Nephron progenitor cell (in vitro differentiated cells): ENCODE data around the gene IL1RN.

Experiments
- DNase-seq: peaks from one replicate; pipeline ENCODE4 v3.0.0; 2021
- H3K27ac Mint-ChIP-seq: 2 replicates; pipeline ENCODE4 v1.8.0; 2021; ENCODE audit warnings: mild to moderate bottlenecking, moderate library complexity, mixed read lengths
- H3K27me3 Mint-ChIP-seq: 2 replicates; pipeline ENCODE4 v1.8.0; 2021; ENCODE audit warnings: mild to moderate bottlenecking, low read depth, mixed read lengths; ENCODE audit not compliant: poor library complexity
- H3K36me3 Mint-ChIP-seq: 2 replicates; pipeline ENCODE4 v1.8.0; 2021; ENCODE audit warnings: low read depth, mixed read lengths
- H3K4me1 Mint-ChIP-seq: 2 replicates; pipeline ENCODE4 v1.8.0; 2021; ENCODE audit warnings: mixed read lengths
- H3K4me3 Mint-ChIP-seq: 2 replicates; pipeline ENCODE4 v1.8.0; 2021; ENCODE audit warnings: mild to moderate bottlenecking, moderate library complexity, mixed read lengths
- H3K9me3 Mint-ChIP-seq: 2 replicates; pipeline ENCODE4 v1.8.0; 2021; ENCODE audit warnings: mild to moderate bottlenecking, moderate library complexity, mixed read lengths
- TF ChIP-seq, protein P1 (sequence below): fragments of 200-600 bp; sonication (generic); IDR thresholded peaks from 2 replicates; pipeline ENCODE4 v1.5.0; 2021; ENCODE audit warnings: antibody characterized with exemption

Gene IL1RN

GRCh38 chr2:113126845-113127645 is at the start of gene IL1RN:
TSS of gene IL1RN (plus strand) at chr2:113127598. CDS start at chr2:113127625, 27 bp downstream.
- peaks cover 41% of the 10 kb centered on the region for H3K27me3 Mint-ChIP-seq
- H3K27ac Mint-ChIP-seq, result no peak within 1 kb of the TSS
- TF ChIP-seq, protein P1, sequence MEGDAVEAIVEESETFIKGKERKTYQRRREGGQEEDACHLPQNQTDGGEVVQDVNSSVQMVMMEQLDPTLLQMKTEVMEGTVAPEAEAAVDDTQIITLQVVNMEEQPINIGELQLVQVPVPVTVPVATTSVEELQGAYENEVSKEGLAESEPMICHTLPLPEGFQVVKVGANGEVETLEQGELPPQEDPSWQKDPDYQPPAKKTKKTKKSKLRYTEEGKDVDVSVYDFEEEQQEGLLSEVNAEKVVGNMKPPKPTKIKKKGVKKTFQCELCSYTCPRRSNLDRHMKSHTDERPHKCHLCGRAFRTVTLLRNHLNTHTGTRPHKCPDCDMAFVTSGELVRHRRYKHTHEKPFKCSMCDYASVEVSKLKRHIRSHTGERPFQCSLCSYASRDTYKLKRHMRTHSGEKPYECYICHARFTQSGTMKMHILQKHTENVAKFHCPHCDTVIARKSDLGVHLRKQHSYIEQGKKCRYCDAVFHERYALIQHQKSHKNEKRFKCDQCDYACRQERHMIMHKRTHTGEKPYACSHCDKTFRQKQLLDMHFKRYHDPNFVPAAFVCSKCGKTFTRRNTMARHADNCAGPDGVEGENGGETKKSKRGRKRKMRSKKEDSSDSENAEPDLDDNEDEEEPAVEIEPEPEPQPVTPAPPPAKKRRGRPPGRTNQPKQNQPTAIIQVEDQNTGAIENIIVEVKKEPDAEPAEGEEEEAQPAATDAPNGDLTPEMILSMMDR, result no peak
- no peaks in the 10 kb centered on the region for H3K9me3 Mint-ChIP-seq
- DNase-seq, result no peak
- H3K36me3 Mint-ChIP-seq, result no peaks in the 10 kb centered on the region
- no peaks in the 10 kb centered on the region for H3K4me1 Mint-ChIP-seq
- no peak within 1 kb of the TSS for H3K4me3 Mint-ChIP-seq

DNA sequence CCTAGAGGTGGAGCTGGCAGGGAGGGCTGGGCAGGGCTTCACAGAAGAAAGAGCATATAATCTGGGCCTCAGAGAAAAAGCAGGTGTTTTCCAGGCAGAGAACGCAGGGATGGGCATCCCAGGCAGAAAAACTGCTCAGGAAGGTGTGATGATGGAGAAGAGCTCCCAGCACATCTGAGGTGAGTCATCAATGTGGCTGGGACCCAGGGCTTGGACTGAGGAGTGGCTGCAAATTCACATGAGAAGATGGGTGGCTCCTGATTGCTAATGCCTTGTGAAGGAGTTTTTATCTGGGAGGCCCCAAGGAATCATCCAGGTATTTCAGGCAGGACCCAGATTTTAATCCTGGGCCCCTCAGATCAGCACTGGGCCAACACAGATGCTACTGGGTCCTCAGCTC is 49.5 kb upstream of the IL1RN start:
- H3K27ac Mint-ChIP-seq, result no peak overlapping the region
- no peak for DNase-seq
- TF ChIP-seq, protein P1, result no peak

DNA sequence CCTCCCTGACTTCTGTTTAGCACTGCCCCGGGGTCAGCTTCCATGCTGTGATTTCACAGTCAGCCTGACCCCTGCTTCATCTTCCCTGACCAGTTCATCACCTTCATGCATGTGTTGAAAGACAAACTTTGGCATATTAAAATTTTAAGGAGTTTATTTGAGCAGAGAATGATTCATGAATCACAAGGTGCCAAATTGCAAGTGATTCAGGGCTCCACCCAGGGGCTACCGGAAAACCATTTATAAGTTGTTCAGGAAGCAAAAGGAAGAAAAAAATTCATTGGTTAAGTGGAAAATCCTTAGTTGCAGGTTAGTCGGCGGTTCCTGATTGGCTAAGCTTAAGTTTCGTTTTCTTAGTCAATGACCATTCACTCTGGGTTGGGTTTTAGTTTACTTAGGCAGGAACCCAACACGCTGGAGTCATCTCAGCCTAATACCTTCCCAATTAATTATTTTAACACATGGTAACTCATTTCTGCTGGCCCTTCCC is 49.0 kb upstream of the IL1RN start:
- peaks cover 20% of the 10 kb centered on the region for H3K4me1 Mint-ChIP-seq
- H3K36me3 Mint-ChIP-seq, result no peaks in the 10 kb centered on the region
- TF ChIP-seq, protein P1, result no peak
- H3K27me3 Mint-ChIP-seq, result peaks cover 71% of the 10 kb centered on the region
- no peak for DNase-seq
- H3K4me3 Mint-ChIP-seq, result no peak overlapping the region
- peak overlapping the region; percentile 26 for H3K27ac Mint-ChIP-seq
- H3K9me3 Mint-ChIP-seq, result no peaks in the 10 kb centered on the region

More for the DNA sequence above, 49.5 kb upstream of the IL1RN start:
- no peak overlapping the region for H3K4me3 Mint-ChIP-seq
- no peaks in the 10 kb centered on the region for H3K9me3 Mint-ChIP-seq
- peaks cover 70% of the 10 kb centered on the region for H3K27me3 Mint-ChIP-seq
- H3K4me1 Mint-ChIP-seq, result peaks cover 20% of the 10 kb centered on the region
- H3K36me3 Mint-ChIP-seq, result no peaks in the 10 kb centered on the region

- Mint-ChIP-seq H3K27ac (no peak overlapping the region), H3K4me3 (no peak overlapping the region), H3K36me3 (no peaks in the 10 kb centered on the region), H3K27me3 (peaks cover 73% of the 10 kb centered on the region), H3K9me3 (no peaks in the 10 kb centered on the region), H3K4me1 (peaks cover 20% of the 10 kb centered on the region)
- TF ChIP-seq, protein P1, result no peak
- DNase-seq, result no peak
Observed at GRCh38 chr2:113079131-113079530, 48.3 kb upstream of the IL1RN start.

- no peaks in the 10 kb centered on the region for H3K36me3 Mint-ChIP-seq
- H3K27ac Mint-ChIP-seq, result no peak overlapping the region
- H3K4me3 Mint-ChIP-seq, result no peak overlapping the region
- peaks cover 77% of the 10 kb centered on the region for H3K27me3 Mint-ChIP-seq
- peaks cover 20% of the 10 kb centered on the region for H3K4me1 Mint-ChIP-seq
- TF ChIP-seq, protein P1, result peak; percentile 84
- peak; percentile 70 for DNase-seq
- H3K9me3 Mint-ChIP-seq, result no peaks in the 10 kb centered on the region
Observed at GRCh38 chr2:113080134-113080533, 47.3 kb upstream of the IL1RN start.
